Stomach (tissue), 9 donors: Measurements from ENCODE around the gene CCDC88C. TPM values are rescaled to one million over a fixed set of nuclear protein-coding genes. Genes with fewer than 3 reads are reported as not detected.
A peak's percentile ranks its signal among the peaks of the same experiment; 100 is the strongest.
"Not testable (repeated sequence)": the region's sequence is repeated elsewhere in the genome, so short reads cannot be mapped to it uniquely, and the experiment has no call there.

ENCODE experiments used
- DNase-seq, 2 donors: peaks; one replicate each; pipeline versions ENCODE4 v3.0.0 to v3.0.0-alpha.2; 2013 to 2019
- H3K27ac ChIP-seq, 5 donors: fragments of 200-600 bp in 4 of 5; sonication (generic) in 4 of 5; one replicate each; pipeline ENCODE4 v1.5.1; 2013 to 2019; ENCODE audit warnings: mild to moderate bottlenecking in 1 of 5, moderate library complexity in 1 of 5
- H3K27me3 ChIP-seq, 3 donors: fragments of 200-600 bp; sonication (generic); one replicate each; pipeline ENCODE4 v1.5.1; 2017 to 2019; ENCODE audit warnings: mixed run types in 1 of 3
- H3K36me3 ChIP-seq, 4 donors: fragments of 200-600 bp; sonication (generic); 1 replicate in 3 of 4; 2 replicates in 1 of 4; pipeline ENCODE4 v1.5.1; 2016 to 2019
- H3K4me1 ChIP-seq, 4 donors: fragments of 200-600 bp; sonication (generic); one replicate each; pipeline ENCODE4 v1.5.1; 2016 to 2019
- H3K4me3 ChIP-seq, 4 donors: fragments of 200-600 bp; sonication (generic) in 3 of 4; one replicate each; pipeline ENCODE4 v1.5.1; 2016 to 2019; ENCODE audit warnings: mild to moderate bottlenecking in 1 of 4
- H3K9me3 ChIP-seq, 4 donors: fragments of 200-600 bp; sonication (generic); one replicate each; pipeline ENCODE4 v1.5.1; 2016 to 2019
- CTCF ChIP-seq, 7 experiments: fragments of 450-650 bp in 4 of 7; fragments of 200-600 bp in 3 of 7; sonication (generic) in 3 of 7; IDR thresholded peaks; one replicate each; pipeline ENCODE4 v1.5.1; 2016 to 2019; ENCODE audit warnings: antibody characterized with exemption in 7 of 7, control low read depth in 2 of 7, mild to moderate bottlenecking in 1 of 7
- EP300 ChIP-seq: sonication (generic); formaldehyde crosslinking; IDR thresholded peaks from one replicate; pipeline ENCODE4 v1.6.1; 2017; ENCODE audit warnings: antibody characterized with exemption
- POLR2A ChIP-seq, 4 donors: fragments of 450-650 bp; IDR thresholded peaks; one replicate each; pipeline ENCODE4 v1.6.1; 2016; ENCODE audit warnings: antibody characterized with exemption in 4 of 4, control low read depth in 2 of 4, mild to moderate bottlenecking in 1 of 4, moderate library complexity in 1 of 4
- POLR2AphosphoS5 ChIP-seq, 3 donors: sonication (generic); formaldehyde crosslinking; IDR thresholded peaks; one replicate each; pipeline ENCODE4 v1.6.1; 2016; ENCODE audit warnings: antibody characterized with exemption in 3 of 3
- WGBS, 5 donors: extraction: QIAGEN DNeasy Blood & Tissue Kit in 3 of 5; methylation state at CpG; one replicate each; pipeline versions ENCODE4 v1.1.5 to v1.1.7; 2013 to 2018; 5-methylcytosine and 5-hydroxymethylcytosine counted together
- intact Hi-C: fragments of 100-400 bp; cut with DNase I; formaldehyde crosslinking; loops from one replicate; pipeline ENCODE4 v1.15.1; 2023; ENCODE audit warnings: low total_unique reads
- polyA plus RNA-seq, 3 donors: library from polyadenylated mRNA; stranded (reverse); fragments of 200-250 nt; gene quantifications; one replicate each; pipeline ENCODE4 v1.2.3, GENCODE V29; 2013
- total RNA-seq, 5 donors: library from RNA; depleted of rRNA; stranded (reverse); fragments of >200 nt; gene quantifications; one replicate each; pipeline versions ENCODE4 v1.1.0 to v1.2.3, GENCODE V29; 2014 to 2016
- donor health status: healthy with polysubstance abuse.
- donor health status: Bipolar disorder and iron deficiency.
- donor health status: healthy.

The CCDC88C gene
- total and polyA plus RNA-seq, 8 donors, result 10.5 to 66.9 (median 22.3) TPM

GRCh38 chr14:91429385-91429784 is 11.8 kb upstream of the CCDC88C start:
- Histone ChIP-seq H3K36me3 (no peaks in the 10 kb centered on the region), H3K4me3 (no peak overlapping the region), H3K4me1 (peaks cover 0 to 13% (median 6%) of the 10 kb centered on the region in 4 donors), H3K27me3 (no peaks in the 10 kb centered on the region), H3K9me3 (no peaks in the 10 kb centered on the region), H3K27ac (no peak overlapping the region)
- 33 to 56% (median 42%) methylated on average over 3 of the region's 3 CpGs for WGBS, 5 donors
- no peak for DNase-seq
- TF ChIP-seq POLR2A (IDR thresholded peaks at IDR 0.05), result no peak
- no peak for TF ChIP-seq EP300
- no peak for TF ChIP-seq POLR2AphosphoS5 (IDR thresholded peaks at IDR 0.05)
- TF ChIP-seq CTCF (IDR thresholded peaks at IDR 0.05), result no peak
- intact Hi-C loops, result no loop called here

- peaks cover 0 to 16% (median 7%) of the 10 kb centered on the region in 4 donors for H3K4me1 ChIP-seq
- H3K9me3 ChIP-seq, intact Hi-C loops, H3K36me3 ChIP-seq, H3K27ac ChIP-seq, H3K27me3 ChIP-seq, DNase-seq, H3K4me3 ChIP-seq: not testable (repeated sequence)
- WGBS, 5 donors, result 30 to 72% (median 48%) methylated on average over 1 of the region's 1 CpG
Measured at GRCh38 chr14:91428931-91429330, 11.3 kb upstream of the CCDC88C start.

- H3K27me3 ChIP-seq, intact Hi-C loops, H3K36me3 ChIP-seq, H3K4me3 ChIP-seq, H3K9me3 ChIP-seq, DNase-seq: not testable (repeated sequence)
- WGBS, 5 donors, result 55 to 68% (median 67%) methylated on average over 9 of the region's 9 CpGs
- Histone ChIP-seq H3K27ac (peak overlapping the region; percentile 50 to 82 (median 69)), H3K4me1 (peaks cover 0 to 25% (median 7%) of the 10 kb centered on the region in 4 donors)
Measured at GRCh38 chr14:91425531-91425944, 7.9 kb upstream of the CCDC88C start.

- H3K36me3 ChIP-seq, result no peaks in the 10 kb centered on the region
- no peak overlapping the region for H3K4me3 ChIP-seq
- DNase-seq, result peak; percentile 42 to 53
- H3K27ac ChIP-seq, result peak overlapping the region; percentile 50 to 82 (median 69)
- H3K9me3 ChIP-seq, result no peaks in the 10 kb centered on the region
- TF ChIP-seq CTCF (IDR thresholded peaks at IDR 0.05) (no peak), EP300 (no peak), POLR2AphosphoS5 (IDR thresholded peaks at IDR 0.05) (peak in 1 of 3 donors; percentile 66), POLR2A (IDR thresholded peaks at IDR 0.05) (no peak)
- intact Hi-C loops, result loop anchor here (5.0 kb wide), 1 partner anchor 103 kb away; no protein-coding TSS in a partner anchor
- WGBS, 5 donors, result 34 to 53% (median 47%) methylated on average over 9 of the region's 9 CpGs
- H3K4me1 ChIP-seq, result peaks cover 0 to 25% (median 7%) of the 10 kb centered on the region in 4 donors
- H3K27me3 ChIP-seq, result no peaks in the 10 kb centered on the region
Measured at GRCh38 chr14:91424813-91425530, 7.4 kb upstream of the CCDC88C start.

- intact Hi-C loops, result loop anchor here (5.0 kb wide), 1 partner anchor 98 kb away; no protein-coding TSS in a partner anchor
- DNase-seq, result no peak
Measured at GRCh38 chr14:91420686-91421085, 3.1 kb upstream of the CCDC88C start.

More at GRCh38 chr14:91420686-91421085, 3.1 kb upstream of the CCDC88C start:
- no peaks in the 10 kb centered on the region for H3K36me3 ChIP-seq
- no peak overlapping the region for H3K27ac ChIP-seq
- WGBS, 5 donors, result 68 to 81% (median 73%) methylated on average over 2 of the region's 2 CpGs
- H3K27me3 ChIP-seq, result peaks cover 0 to 14% (median 0%) of the 10 kb centered on the region in 3 donors
- H3K9me3 ChIP-seq, result no peaks in the 10 kb centered on the region
- H3K4me3 ChIP-seq, result no peak overlapping the region
- peaks cover 9 to 50% (median 29%) of the 10 kb centered on the region in 4 donors for H3K4me1 ChIP-seq
- TF ChIP-seq CTCF (IDR thresholded peaks at IDR 0.05) (no peak), EP300 (no peak), POLR2A (IDR thresholded peaks at IDR 0.05) (no peak), POLR2AphosphoS5 (IDR thresholded peaks at IDR 0.05) (no peak)
